GM20000 (cell line): ENCODE measurements around the gene NRP2.

Experiments used
- DNase-seq: peaks from one replicate; pipeline ENCODE4 v3.0.0; 2012; ENCODE audit warnings: low spot score
- TF ChIP-seq, protein P1 (sequence below): IDR thresholded peaks from 2 replicates; pipeline ENCODE4 v1.5.1; 2012; ENCODE audit warnings: mild to moderate bottlenecking, control low read depth; ENCODE audit errors: extremely low read depth, missing control alignments

Gene NRP2

DNA sequence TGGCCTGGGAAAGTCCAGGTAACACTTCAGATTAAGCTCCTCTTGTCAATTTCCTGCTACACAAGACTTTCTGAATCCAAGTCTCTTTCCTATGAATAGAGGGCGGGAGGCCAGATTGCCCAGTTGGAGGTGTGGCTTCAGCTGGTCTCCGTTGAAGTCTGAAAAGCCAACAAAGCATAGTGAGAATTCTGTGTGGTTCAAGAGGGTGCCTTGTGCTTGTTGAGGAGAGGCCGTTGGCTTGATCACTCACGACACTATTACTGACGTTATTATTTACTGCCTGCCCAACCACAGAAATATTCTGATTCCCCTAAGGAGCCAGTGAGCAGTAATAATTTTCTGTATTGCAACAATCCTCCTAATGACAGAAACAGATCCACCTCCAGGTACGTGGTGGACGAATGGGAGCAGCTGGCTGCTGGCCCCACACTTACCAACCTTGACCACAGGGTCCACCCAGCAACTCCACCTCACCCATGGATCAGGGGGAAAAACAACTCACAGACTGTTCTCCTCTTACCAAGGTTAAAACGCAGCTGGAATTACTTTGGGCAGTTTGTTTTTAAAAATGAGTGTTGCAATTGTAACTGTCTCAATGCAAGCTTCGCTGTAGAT lies 21.9 kb downstream of the NRP2 start:
- no peak for DNase-seq
- TF ChIP-seq, protein P1, sequence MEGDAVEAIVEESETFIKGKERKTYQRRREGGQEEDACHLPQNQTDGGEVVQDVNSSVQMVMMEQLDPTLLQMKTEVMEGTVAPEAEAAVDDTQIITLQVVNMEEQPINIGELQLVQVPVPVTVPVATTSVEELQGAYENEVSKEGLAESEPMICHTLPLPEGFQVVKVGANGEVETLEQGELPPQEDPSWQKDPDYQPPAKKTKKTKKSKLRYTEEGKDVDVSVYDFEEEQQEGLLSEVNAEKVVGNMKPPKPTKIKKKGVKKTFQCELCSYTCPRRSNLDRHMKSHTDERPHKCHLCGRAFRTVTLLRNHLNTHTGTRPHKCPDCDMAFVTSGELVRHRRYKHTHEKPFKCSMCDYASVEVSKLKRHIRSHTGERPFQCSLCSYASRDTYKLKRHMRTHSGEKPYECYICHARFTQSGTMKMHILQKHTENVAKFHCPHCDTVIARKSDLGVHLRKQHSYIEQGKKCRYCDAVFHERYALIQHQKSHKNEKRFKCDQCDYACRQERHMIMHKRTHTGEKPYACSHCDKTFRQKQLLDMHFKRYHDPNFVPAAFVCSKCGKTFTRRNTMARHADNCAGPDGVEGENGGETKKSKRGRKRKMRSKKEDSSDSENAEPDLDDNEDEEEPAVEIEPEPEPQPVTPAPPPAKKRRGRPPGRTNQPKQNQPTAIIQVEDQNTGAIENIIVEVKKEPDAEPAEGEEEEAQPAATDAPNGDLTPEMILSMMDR = no peak

DNA sequence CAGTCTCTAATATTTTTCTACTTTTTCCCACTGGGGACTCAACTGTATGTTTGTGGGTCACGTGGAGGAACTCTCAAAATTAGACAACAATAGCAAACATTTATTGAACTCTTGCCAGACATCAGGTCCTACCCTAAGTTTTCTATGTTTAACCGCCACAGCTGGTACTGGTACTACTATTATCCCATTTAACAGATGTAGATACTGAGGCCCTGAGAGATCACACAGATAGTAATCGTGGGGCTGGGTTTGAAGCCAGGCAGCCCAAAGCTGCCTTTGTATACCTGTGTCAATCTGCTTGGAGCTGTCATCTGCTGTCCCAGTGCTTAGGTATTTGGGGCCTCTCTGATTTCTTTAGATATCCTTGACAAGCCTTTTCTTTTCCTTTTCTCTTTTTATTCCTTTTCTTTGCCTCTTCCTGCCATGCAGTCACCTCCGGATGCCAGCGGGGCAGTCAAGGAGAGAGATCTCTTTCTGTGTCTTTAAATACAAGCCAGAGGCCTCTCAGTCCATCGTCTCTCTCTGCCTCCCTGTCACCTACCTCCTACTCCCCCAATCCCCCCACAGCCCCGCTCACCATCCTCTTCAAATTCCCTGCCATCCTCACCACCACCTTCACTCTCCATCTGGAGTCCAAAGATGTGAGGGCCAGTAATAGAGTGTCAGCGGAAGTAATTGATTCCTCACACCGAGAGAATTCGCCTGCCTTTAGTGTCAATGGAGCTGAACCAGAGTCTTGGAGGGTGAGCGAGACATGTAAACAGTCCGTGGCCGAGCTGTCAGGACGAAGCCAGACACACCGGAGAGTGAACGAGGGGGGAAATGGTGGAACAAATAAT lies 23.4 kb downstream of the NRP2 start:
- TF ChIP-seq, protein P1 = no peak
- no peak for DNase-seq

DNA sequence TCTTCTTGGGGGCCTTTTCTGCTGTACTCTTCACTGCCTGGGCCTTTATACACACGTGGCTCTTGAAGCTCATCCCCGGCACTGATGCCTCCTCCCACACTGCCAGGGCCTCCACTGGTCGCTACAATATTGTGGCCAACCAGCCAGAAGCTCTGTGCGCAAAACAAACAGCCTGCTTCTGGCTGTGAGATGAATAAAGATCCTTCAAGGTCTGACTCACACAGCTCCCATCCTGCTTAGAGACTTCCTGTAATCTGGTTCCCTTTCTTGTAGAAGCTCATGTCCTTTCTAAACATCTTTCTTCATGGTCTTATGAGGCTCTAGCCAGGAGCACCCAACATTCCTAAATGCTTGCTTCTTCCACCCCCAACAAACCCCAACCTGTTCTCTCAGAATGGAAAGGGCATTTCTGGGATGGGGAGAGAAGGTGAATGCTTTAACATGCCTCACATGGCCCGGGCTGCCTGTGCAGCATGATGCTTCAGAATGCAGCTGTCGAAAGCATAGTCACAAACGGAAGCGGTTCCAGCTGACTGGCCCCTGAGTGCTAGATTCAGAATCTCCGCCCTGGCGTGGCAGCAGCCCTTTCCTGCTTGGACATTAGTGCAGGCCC lies 24.6 kb downstream of the NRP2 start:
- TF ChIP-seq, protein P1 = no peak
- peak; percentile 69 for DNase-seq

DNA sequence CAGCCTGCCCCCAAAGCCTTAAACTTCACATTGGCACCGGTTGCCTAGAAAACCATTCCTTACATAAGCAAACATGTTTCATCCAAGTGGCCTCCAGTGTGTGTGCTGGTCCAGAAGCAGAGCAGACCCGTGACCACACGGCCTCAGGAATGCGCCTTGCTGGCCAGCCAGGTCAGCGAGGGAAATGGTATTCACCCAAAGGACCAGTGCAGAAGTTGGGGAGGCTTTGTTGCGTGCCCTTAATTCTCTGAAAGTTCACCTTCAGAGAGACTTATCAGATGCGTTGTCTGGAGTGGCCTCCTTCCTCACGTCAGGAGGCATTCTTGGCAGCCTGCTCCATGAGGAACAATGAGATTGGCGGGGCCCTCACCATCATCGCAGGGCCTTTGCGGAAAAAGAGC lies 25.9 kb downstream of the NRP2 start:
- TF ChIP-seq, protein P1 = no peak
- DNase-seq = no peak

DNA sequence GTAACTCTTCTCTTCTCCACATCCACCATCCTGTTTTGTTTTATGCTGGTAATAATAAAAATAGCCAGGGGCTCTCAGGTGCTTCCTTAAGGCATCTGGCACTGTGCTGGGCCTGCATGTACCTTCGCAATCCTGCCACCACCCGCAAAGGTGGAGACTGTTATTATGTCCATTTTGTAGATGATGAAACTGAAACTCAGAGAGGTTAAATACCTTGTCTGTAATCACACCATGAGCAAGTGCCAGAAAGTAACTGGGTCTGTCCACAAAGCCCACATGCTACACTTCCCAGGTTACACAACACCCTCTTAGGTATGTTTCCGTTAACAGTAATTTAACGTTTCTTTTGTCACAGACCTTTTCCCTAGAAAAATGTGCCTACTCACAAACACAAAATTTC lies 27.0 kb downstream of the NRP2 start:
- TF ChIP-seq, protein P1 = no peak

DNA sequence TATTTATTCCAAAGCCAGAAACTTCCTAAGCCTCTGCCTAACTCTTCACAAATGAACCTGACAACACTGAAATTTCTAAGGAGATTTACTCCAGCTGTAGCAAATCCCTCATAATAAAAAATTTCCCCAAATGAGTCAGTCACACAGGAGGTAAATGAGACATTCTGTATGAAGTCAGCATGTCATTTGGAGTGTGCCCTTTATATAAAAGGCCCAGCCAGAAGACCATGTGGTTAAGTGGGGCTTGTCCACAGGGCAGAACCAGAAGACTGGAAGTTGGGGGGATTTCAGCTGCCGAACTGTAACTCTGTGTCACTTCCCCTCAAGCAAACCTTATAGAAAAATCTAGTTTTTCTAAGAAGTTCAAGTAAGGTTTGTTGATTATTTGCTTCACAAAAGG lies 30.2 kb downstream of the NRP2 start:
- TF ChIP-seq, protein P1 = no peak
- no peak for DNase-seq

More for the DNA sequence above, 27.0 kb downstream of the NRP2 start:
- no peak for DNase-seq

DNA sequence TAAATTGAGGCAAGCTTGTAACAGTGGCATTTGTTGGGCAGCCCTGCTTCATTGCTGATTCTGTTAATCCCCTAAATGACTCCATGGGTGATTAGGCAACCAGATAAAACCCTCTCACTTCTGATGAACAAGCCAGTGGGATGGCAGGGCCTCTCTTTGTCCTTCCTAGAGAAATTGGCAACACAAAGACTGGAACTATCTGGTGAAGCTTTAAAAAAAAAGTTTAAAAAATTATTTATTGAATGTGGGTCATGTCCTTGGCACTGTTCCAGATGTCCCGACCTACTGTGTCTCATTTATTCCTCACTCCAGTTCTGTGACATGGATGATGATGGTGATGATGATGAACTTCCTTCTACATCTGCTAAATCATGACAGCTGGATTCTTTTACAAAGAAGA lies 30.8 kb downstream of the NRP2 start:
- TF ChIP-seq, protein P1 = no peak
- DNase-seq = no peak
